Adipocyte (in vitro differentiated cells): Measurements from ENCODE around the gene ANKS1A.

Experiments used
- DNase-seq: peaks from one replicate; pipeline ENCODE4 v3.0.0-alpha.2; 2015; ENCODE audit warnings: low read depth
- H3K27me3 ChIP-seq: replicated peaks from 2 replicates; pipeline ENCODE4 v1.7.0; 2013; ENCODE audit warnings: mild to moderate bottlenecking, low read length, moderate library complexity; ENCODE audit not compliant: control insufficient read depth, insufficient read depth
- H3K36me3 ChIP-seq: 2 replicates; pipeline ENCODE4 v1.7.0; 2013; ENCODE audit warnings: low read length, mild to moderate bottlenecking, moderate library complexity; ENCODE audit not compliant: control insufficient read depth, insufficient read depth, severe bottlenecking
- H3K4me1 ChIP-seq: 2 replicates; pipeline ENCODE4 v1.7.0; 2013; ENCODE audit warnings: mild to moderate bottlenecking, low read length, moderate library complexity; ENCODE audit not compliant: control insufficient read depth, insufficient read depth
- H3K4me3 ChIP-seq: 2 replicates; pipeline ENCODE4 v1.7.0; 2013; ENCODE audit warnings: mild to moderate bottlenecking, low read length, moderate library complexity
- H3K9ac ChIP-seq: 2 replicates; pipeline ENCODE4 v1.7.0; 2013; ENCODE audit warnings: mild to moderate bottlenecking, low read length, moderate library complexity
- H3K9me3 ChIP-seq: 2 replicates; pipeline ENCODE4 v1.7.0; 2013; ENCODE audit warnings: mild to moderate bottlenecking, low read length, moderate library complexity; ENCODE audit not compliant: control insufficient read depth

The ANKS1A gene

GRCh38 chr6:35086282-35086632 is 197.2 kb downstream of the ANKS1A start:
- no peaks in the 10 kb centered on the region for H3K27me3 ChIP-seq
- H3K9me3 ChIP-seq: no peaks in the 10 kb centered on the region
- H3K9ac ChIP-seq: no peak overlapping the region
- no peak overlapping the region for H3K4me3 ChIP-seq
- H3K4me1 ChIP-seq: peaks cover 18% of the 10 kb centered on the region
- no peak for DNase-seq
- H3K36me3 ChIP-seq: peaks cover 33% of the 10 kb centered on the region

GRCh38 chr6:35086636-35087360 is 197.7 kb downstream of the ANKS1A start:
- DNase-seq: no peak
- Histone ChIP-seq H3K4me1 (peaks cover 23% of the 10 kb centered on the region), H3K27me3 (no peaks in the 10 kb centered on the region), H3K36me3 (peaks cover 33% of the 10 kb centered on the region), H3K4me3 (no peak overlapping the region), H3K9me3 (no peaks in the 10 kb centered on the region), H3K9ac (no peak overlapping the region)

- H3K9ac ChIP-seq: no peak overlapping the region
- H3K36me3 ChIP-seq: peaks cover 33% of the 10 kb centered on the region
Measured at GRCh38 chr6:35087361-35088280, 198.6 kb downstream of the ANKS1A start.

GRCh38 chr6:35088281-35089215 is 199.5 kb downstream of the ANKS1A start:
- Histone ChIP-seq H3K9me3 (no peaks in the 10 kb centered on the region), H3K36me3 (peaks cover 28% of the 10 kb centered on the region), H3K4me3 (no peak overlapping the region), H3K9ac (no peak overlapping the region), H3K27me3 (no peaks in the 10 kb centered on the region), H3K4me1 (peaks cover 41% of the 10 kb centered on the region)
- no peak for DNase-seq

More at GRCh38 chr6:35087361-35088280, 198.6 kb downstream of the ANKS1A start:
- Histone ChIP-seq H3K4me1 (peaks cover 32% of the 10 kb centered on the region), H3K9me3 (no peaks in the 10 kb centered on the region), H3K4me3 (no peak overlapping the region), H3K27me3 (no peaks in the 10 kb centered on the region)
- DNase-seq: no peak

GRCh38 chr6:35089216-35089934 is 200.3 kb downstream of the ANKS1A start:
- Histone ChIP-seq H3K4me3 (no peak overlapping the region), H3K36me3 (peaks cover 27% of the 10 kb centered on the region), H3K9me3 (no peaks in the 10 kb centered on the region), H3K27me3 (no peaks in the 10 kb centered on the region), H3K4me1 (peaks cover 49% of the 10 kb centered on the region), H3K9ac (no peak overlapping the region)
- DNase-seq: no peak

GRCh38 chr6:35089935-35090505 is 201.0 kb downstream of the ANKS1A start:
- Histone ChIP-seq H3K4me1 (peaks cover 53% of the 10 kb centered on the region), H3K9ac (no peak overlapping the region), H3K4me3 (no peak overlapping the region), H3K9me3 (no peaks in the 10 kb centered on the region), H3K36me3 (peaks cover 21% of the 10 kb centered on the region), H3K27me3 (no peaks in the 10 kb centered on the region)
- peak; percentile 70 for DNase-seq

- no peak overlapping the region for H3K4me3 ChIP-seq
- no peak for DNase-seq
- no peak overlapping the region for H3K9ac ChIP-seq
- peaks cover 55% of the 10 kb centered on the region for H3K4me1 ChIP-seq
- H3K9me3 ChIP-seq: no peaks in the 10 kb centered on the region
- H3K27me3 ChIP-seq: no peaks in the 10 kb centered on the region
- H3K36me3 ChIP-seq: peaks cover 15% of the 10 kb centered on the region
Measured at GRCh38 chr6:35090734-35091133, 201.7 kb downstream of the ANKS1A start.

GRCh38 chr6:35091346-35092083 is 202.5 kb downstream of the ANKS1A start:
- H3K9me3 ChIP-seq: no peaks in the 10 kb centered on the region
- H3K9ac ChIP-seq: peak overlapping the region; percentile 7
- no peak overlapping the region for H3K4me3 ChIP-seq
- H3K4me1 ChIP-seq: peaks cover 63% of the 10 kb centered on the region
- H3K36me3 ChIP-seq: peaks cover 13% of the 10 kb centered on the region
- no peak for DNase-seq
- H3K27me3 ChIP-seq: no peaks in the 10 kb centered on the region

GRCh38 chr6:35092362-35093117 is 203.5 kb downstream of the ANKS1A start:
- Histone ChIP-seq H3K9me3 (no peaks in the 10 kb centered on the region), H3K36me3 (peaks cover 4% of the 10 kb centered on the region), H3K9ac (no peak overlapping the region), H3K27me3 (no peaks in the 10 kb centered on the region), H3K4me1 (peaks cover 70% of the 10 kb centered on the region), H3K4me3 (no peak overlapping the region)
- DNase-seq: peak; percentile 78
